Mammary epithelial cell (primary cell): Measurements from ENCODE around the gene FHL1.
A peak's percentile ranks its signal among the peaks of the same experiment; 100 is the strongest.

Source experiments
- EZH2 ChIP-seq: IDR thresholded peaks from 2 replicates; pipeline ENCODE4 v1.6.1; 2012; ENCODE audit warnings: low read length, inconsistent platforms, borderline replicate concordance
- TF ChIP-seq, protein P1 (sequence below), 2 donors: IDR thresholded peaks in 1 of 2; conservative IDR thresholded peaks in 1 of 2; 2 replicates each; pipeline ENCODE4 v1.5.1; 2011 to 2012; ENCODE audit warnings: inconsistent platforms in 2 of 2, low read length in 2 of 2, mild to moderate bottlenecking in 2 of 2, control low read depth in 1 of 2, low read depth in 1 of 2; ENCODE audit not compliant: insufficient read depth in 1 of 2; ENCODE audit errors: extremely low read depth in 1 of 2

DNA sequence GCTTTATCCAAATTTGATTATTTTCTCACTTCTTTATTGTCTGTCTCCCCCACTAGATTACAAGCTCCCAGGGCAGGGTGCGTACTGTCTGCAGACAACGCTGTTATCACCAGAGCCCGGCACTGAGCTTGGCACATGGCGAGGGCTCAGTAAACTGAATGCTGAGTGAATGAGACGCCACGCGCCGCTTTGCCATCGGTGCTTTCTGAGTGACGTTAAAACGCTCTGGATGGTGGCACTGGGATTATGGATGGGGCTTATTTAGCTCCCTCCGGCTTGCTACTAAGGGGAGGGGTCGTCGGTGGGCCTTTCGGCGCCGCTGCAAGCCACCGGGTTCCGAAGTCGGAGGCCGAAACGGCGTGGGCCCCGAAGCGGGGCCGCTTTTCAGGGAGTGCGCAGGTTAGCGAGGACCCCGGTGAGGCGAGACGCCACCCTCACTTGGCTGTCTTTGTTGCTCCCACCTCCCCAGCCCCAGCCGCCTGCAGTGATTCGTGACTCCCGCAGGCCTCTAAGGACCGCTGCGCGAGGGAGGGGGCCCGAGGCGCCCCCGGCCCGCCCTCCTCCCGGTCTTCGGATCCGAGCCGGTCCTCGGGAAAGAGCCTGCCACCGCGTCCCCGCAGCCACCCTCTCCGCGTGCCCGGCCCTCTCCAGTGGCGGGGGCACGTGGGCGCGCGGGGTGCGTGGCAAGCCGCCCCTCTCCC is 569 bp upstream of the FHL1 start:
- TF ChIP-seq, protein P1, sequence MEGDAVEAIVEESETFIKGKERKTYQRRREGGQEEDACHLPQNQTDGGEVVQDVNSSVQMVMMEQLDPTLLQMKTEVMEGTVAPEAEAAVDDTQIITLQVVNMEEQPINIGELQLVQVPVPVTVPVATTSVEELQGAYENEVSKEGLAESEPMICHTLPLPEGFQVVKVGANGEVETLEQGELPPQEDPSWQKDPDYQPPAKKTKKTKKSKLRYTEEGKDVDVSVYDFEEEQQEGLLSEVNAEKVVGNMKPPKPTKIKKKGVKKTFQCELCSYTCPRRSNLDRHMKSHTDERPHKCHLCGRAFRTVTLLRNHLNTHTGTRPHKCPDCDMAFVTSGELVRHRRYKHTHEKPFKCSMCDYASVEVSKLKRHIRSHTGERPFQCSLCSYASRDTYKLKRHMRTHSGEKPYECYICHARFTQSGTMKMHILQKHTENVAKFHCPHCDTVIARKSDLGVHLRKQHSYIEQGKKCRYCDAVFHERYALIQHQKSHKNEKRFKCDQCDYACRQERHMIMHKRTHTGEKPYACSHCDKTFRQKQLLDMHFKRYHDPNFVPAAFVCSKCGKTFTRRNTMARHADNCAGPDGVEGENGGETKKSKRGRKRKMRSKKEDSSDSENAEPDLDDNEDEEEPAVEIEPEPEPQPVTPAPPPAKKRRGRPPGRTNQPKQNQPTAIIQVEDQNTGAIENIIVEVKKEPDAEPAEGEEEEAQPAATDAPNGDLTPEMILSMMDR (conservative IDR thresholded peaks at IDR 0.05 in 1 of 2, IDR thresholded peaks at IDR 0.05 in 1 of 2; ENCODE audit: extremely low read depth in 1 of 2, insufficient read depth in 1 of 2, low read depth in 1 of 2, low read length in 2 of 2), result no peak
- peak; percentile 34 for TF ChIP-seq EZH2
